GM23338 (cell line): ENCODE data around the gene GNB1L.

Source experiments
- CTCF ChIP-seq, 2 experiments: fragments of 200-600 bp in 1 of 2; sonication (generic) in 1 of 2; conservative IDR thresholded peaks; 2 replicates each; pipeline versions ENCODE4 v1.5.1 to v1.6.1; 2016 to 2017; ENCODE audit warnings: antibody characterized with exemption in 2 of 2, low read depth in 2 of 2, mild to moderate bottlenecking in 2 of 2, moderate library complexity in 1 of 2
- EZH2 ChIP-seq: fragments of 200-600 bp; sonication (generic); IDR thresholded peaks from one replicate; pipeline ENCODE4 v1.8.0; 2017; ENCODE audit warnings: antibody characterized with exemption, mild to moderate bottlenecking, low read depth; ENCODE audit not compliant: unreplicated experiment
- EZH2phosphoT487 ChIP-seq: fragments of 200-600 bp; sonication (generic); IDR thresholded peaks from one replicate; pipeline ENCODE4 v1.8.1; 2018; ENCODE audit warnings: antibody characterized with exemption; ENCODE audit not compliant: unreplicated experiment

GRCh38 chr22:19802894-19803735, 51.6 kb downstream of the GNB1L start:
- TF ChIP-seq EZH2, result no peak
- TF ChIP-seq CTCF (conservative IDR thresholded peaks at IDR 0.05; ENCODE audit: low read depth in 2 of 2), result no peak
- TF ChIP-seq EZH2phosphoT487, result no peak
